Renal pelvis (tissue), 4 donors: ENCODE results near the gene GIMAP1. TPM values are rescaled to one million over a fixed set of nuclear protein-coding genes. Genes with fewer than 3 reads are reported as not detected.

Experiments
- DNase-seq: peaks from one replicate; pipeline ENCODE4 v3.0.0-alpha.2; 2013
- polyA plus RNA-seq, 3 donors: library from polyadenylated mRNA; unstranded; fragments of 120-200 nt; gene quantifications; one replicate each; pipeline ENCODE4 v1.2.1, GENCODE V29; 2013; ENCODE audit not compliant: insufficient read length in 3 of 3

Gene GIMAP1
- polyA plus RNA-seq, 3 donors: 2.3 to 2.5 (median 2.4) TPM

DNA sequence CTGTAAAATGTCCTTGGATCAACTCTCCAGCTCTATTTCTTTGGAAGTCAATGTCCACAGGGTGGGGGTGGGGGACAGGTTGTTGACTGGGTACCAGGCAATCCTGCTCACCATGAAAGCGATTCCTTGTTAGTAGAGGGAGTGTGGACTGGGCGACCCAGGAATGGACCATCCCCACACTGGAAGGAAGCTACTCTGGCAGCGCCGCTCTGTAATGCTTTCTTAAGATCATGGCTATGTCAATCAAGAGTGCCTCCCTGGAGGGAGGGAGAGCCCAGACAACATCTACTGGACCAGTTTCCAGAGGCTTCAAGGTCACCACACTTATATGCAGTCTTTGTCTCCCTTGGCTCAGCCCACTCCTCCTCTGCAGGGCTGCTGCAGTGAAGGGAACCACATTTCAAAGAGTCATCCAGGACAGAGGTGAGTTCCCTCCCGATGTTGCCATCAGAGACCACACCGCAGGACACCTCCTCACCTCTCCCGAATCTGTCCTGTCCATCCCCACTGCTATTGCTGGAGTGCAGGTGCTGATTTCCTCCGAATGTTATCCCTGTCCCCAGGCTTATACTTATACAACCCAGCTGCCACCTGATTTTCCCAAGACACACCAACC, 27.7 kb downstream of the GIMAP1 start:
- no peak for DNase-seq

- DNase-seq: no peak
Measured at GRCh38 chr7:150745086-150745485, 28.7 kb downstream of the GIMAP1 start.

- DNase-seq: no peak
Measured at GRCh38 chr7:150745876-150746275, 29.5 kb downstream of the GIMAP1 start.

- no peak for DNase-seq
Measured at GRCh38 chr7:150746921-150747320, 30.5 kb downstream of the GIMAP1 start.

GRCh38 chr7:150748376-150748775, 32.0 kb downstream of the GIMAP1 start:
- DNase-seq: no peak

DNA sequence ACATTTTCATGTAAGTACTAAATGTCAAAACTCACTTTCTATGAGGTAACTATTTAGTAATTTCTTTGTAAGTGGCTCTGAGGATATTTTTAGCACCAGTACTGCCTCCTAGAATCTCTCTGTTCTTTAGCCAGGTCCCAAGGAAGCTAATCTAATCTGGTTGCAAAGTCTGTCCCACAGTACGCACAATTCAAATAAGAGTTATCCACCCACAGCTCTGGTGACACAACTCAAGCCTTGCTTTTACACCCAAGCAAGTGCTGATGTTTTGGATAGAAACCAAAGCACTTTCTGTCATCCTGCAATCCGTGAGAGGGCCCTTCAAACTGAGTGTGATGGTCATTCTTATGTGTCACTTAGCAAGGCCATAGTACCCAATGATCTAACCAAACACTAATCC, 35.3 kb downstream of the GIMAP1 start:
- DNase-seq: no peak

- no peak for DNase-seq
Measured at GRCh38 chr7:150753239-150753638, 36.8 kb downstream of the GIMAP1 start.

DNA sequence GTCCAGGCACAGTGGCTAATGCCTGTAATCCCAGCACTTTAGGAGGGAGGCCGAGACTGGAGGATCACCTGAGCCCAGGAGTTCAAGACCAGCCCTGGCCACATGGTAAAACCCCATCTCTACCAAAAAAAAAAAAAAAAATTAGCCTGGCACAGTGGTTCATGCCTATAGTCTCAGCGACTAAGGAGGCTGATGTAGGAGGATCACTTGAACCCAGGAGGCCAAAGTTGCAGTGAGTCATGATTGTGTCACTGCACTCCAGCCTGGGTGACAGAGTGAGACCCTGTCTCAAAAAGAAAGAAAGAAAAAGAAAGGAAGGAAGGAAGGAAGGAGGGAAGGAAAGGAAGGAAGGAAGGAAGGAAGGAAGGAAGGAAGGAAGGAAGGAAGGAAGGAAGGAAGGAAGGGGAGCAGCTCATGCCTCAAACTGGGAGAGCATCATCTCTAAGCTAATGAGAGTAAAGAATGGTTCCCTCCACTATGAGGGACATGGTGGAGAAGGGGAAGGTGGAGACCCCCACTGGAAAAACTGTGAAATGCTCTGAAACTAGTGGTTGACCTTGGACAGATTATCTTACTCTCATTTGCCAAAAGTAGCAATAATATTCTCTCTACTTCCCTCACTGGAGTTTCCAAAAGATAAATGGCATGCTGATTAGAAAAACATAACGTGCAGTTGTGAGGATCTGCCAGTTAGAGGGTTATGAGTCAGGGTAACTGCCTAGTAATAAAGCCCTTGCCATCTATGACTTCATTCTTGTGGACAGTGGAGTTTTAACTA, 37.6 kb downstream of the GIMAP1 start:
- DNase-seq: no peak

GRCh38 chr7:150754951-150755350, 38.5 kb downstream of the GIMAP1 start:
- no peak for DNase-seq

DNA sequence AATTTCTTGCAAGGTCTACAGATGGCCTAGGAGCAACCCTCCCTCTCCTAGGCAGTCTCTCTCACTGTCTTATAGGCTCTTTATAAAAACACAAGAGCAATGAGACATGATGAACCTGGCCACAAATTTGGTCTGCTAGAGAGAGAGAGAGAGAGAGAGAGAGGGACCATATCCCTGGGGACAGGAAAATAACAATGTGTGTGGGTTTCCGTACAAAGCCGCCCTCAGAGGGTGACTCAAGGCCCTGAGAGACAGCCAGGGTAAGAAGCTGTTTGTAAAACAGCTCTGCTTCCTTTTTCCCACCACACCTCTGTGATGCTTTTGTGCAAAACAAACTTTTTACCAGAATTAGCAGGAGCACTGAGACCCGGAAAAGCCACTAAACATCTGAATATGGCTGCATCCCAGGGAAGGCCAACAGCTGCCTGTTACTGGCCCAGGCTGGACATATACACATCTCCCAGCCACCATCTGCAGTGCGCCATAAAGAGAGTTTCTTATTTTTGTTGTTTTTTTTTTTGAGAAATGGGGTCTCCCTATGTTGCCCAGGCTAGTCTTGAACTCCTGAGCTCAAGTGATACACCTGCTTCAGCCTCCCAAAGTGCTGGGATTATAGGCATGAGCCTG, 39.2 kb downstream of the GIMAP1 start:
- no peak for DNase-seq

DNA sequence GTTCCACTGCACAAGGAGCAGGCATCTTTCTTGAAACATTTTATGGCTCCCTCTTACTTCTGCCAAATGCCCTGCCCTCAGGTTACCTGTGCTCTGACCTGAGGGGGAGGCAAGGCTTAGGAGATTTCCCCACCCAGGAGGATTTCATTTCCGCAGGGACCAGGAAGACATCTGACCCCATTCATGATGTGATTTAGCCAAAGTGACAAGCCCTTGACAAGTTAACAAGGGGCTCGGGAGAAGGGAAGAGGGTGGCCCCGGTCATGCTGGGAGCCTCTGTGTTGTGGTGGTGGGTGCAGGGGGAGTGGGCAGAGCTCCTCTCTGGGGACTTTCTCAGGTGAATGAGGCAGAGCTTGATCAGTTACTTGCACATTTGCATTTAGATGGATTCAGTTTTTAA, 39.8 kb downstream of the GIMAP1 start:
- DNase-seq: no peak

DNA sequence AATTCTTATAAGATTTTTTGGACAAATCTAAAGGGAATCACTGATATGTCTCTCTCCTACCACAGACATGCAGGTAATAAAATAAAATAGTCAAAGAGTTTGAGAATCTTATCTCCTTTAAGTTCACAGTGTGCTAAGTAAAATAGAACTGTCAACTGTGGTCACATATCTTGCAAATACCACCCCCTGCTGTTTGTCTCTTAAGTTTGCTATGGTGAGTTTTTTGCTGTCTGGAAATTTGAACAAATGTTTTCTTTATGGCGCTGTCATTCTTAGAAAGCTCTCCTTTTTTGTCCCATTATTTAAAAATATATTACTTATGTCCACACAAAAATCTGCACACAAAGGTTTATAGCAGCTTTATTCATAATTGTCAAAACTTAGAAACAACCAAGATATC, 40.4 kb downstream of the GIMAP1 start:
- DNase-seq: no peak

DNA sequence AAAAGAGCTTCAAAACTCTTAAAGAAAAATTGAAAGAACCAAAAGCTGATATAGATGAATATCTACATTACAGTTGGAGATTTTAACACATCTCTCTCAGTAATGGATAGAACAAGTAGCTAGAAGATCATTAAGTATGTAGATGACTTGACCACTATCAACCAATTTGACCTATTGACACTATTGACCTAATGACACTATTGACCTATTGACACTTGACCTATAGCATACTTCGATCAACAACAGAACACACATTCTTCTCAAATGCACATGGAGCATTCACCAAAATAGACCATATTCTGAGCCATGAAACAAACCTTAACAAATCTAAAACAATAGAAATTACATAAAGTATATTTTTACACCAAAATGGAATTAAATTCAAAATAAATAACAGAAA, 43.1 kb downstream of the GIMAP1 start:
- DNase-seq: no peak

GRCh38 chr7:150766334-150766709, 49.9 kb downstream of the GIMAP1 start:
- DNase-seq: no peak

DNA sequence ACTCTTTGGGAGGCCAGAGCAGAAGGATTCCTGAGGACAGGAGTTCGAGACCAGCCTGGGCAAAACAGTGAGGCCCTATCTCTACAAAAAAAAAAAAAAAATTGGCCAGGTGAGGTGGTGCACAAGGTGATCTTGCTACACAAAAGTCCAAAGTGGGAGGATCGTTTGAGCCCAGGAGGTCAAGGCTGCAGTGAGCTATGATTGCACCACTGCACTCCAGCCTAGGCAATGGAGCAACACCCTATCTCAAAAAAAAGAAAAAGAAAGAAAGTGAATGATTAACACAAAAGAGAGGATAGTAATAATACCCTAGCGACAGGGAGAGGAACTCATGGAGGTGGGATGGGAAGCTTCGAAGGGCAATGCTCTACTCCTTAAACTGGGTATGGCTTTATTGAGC, 53.4 kb downstream of the GIMAP1 start:
- no peak for DNase-seq

Other genes starting within 250 kb of the GIMAP1 start
- 10 to 100 TPM; 12.7 to 16.7 (median 13.0) TPM for gene GIMAP7, start 201.7 kb upstream of the GIMAP1 start, polyA plus RNA-seq
- 10 to 100 TPM; 20.4 to 24.8 (median 22.3) TPM for gene GIMAP4, start 149.2 kb upstream of the GIMAP1 start, polyA plus RNA-seq
- gene GIMAP6, start 84.2 kb upstream of the GIMAP1 start, polyA plus RNA-seq: 10 to 100 TPM; 14.0 to 16.3 (median 14.3) TPM
- 1 to 10 TPM; 5.7 to 7.2 (median 7.0) TPM for gene GIMAP2, start 30.9 kb upstream of the GIMAP1 start, polyA plus RNA-seq
- gene GIMAP5, start 20.8 kb downstream of the GIMAP1 start, polyA plus RNA-seq: 1 to 10 TPM; 4.3 to 7.3 (median 6.1) TPM
- 100 to 1,000 TPM in 1 of 3 donors, 10 to 100 TPM in 2; 90.2 to 112 (median 92.4) TPM for gene TMEM176B, start 83.8 kb downstream of the GIMAP1 start, polyA plus RNA-seq
- 100 to 1,000 TPM in 1 of 3 donors, 10 to 100 TPM in 2; 87.4 to 109 (median 96.2) TPM for gene TMEM176A, start 84.2 kb downstream of the GIMAP1 start, polyA plus RNA-seq
- 10 to 100 TPM; 63.0 to 89.9 (median 82.6) TPM for gene AOC1, start 135.9 kb downstream of the GIMAP1 start, polyA plus RNA-seq